Trophoblast cell (in vitro differentiated cells and primary cell): ENCODE measurements around the gene PRDX6. TPM values are rescaled to one million over a fixed set of nuclear protein-coding genes. Genes with fewer than 3 reads are reported as not detected.

Experiments used
- DNase-seq, 2 donors: peaks; one replicate each; pipeline ENCODE4 v3.0.0-alpha.2; 2016
- H2AFZ ChIP-seq: 2 replicates; pipeline ENCODE4 v1.6.1; 2013; ENCODE audit warnings: low read length, moderate library complexity, mild to moderate bottlenecking; ENCODE audit not compliant: insufficient read depth, poor library complexity
- H2AK5ac ChIP-seq: 2 replicates; pipeline ENCODE4 v1.6.1; 2013; ENCODE audit warnings: mild to moderate bottlenecking, low read length
- H2BK120ac ChIP-seq: 2 replicates; pipeline ENCODE4 v1.6.1; 2013; ENCODE audit warnings: low read length, mild to moderate bottlenecking, moderate library complexity; ENCODE audit not compliant: insufficient read depth, poor library complexity
- H2BK12ac ChIP-seq: 2 replicates; pipeline ENCODE4 v1.6.1; 2013; ENCODE audit warnings: mild to moderate bottlenecking, low read length, moderate library complexity
- H2BK5ac ChIP-seq: 2 replicates; pipeline ENCODE4 v1.6.1; 2013; ENCODE audit warnings: low read length, low read depth, moderate library complexity, mild to moderate bottlenecking; ENCODE audit not compliant: poor library complexity
- H3K14ac ChIP-seq: 2 replicates; pipeline ENCODE4 v1.6.1; 2013; ENCODE audit warnings: mild to moderate bottlenecking, low read length
- H3K18ac ChIP-seq: 2 replicates; pipeline ENCODE4 v1.6.1; 2013; ENCODE audit warnings: mild to moderate bottlenecking, low read length
- H3K23ac ChIP-seq: 2 replicates; pipeline ENCODE4 v1.6.1; 2013; ENCODE audit warnings: low read length
- H3K27ac ChIP-seq: 2 replicates; pipeline ENCODE4 v1.5.1; 2013; ENCODE audit warnings: low read depth, mild to moderate bottlenecking, inconsistent platforms, low read length, moderate library complexity
- H3K27me3 ChIP-seq: 2 replicates; pipeline ENCODE4 v1.6.1; 2013; ENCODE audit warnings: inconsistent platforms, mild to moderate bottlenecking, low read length, moderate library complexity; ENCODE audit not compliant: insufficient read depth
- H3K36me3 ChIP-seq, 2 experiments: 1 replicate in 1 of 2; 2 replicates in 1 of 2; pipeline ENCODE4 v1.6.1; 2013; ENCODE audit warnings: low read length in 2 of 2, mild to moderate bottlenecking in 2 of 2, moderate library complexity in 1 of 2; ENCODE audit not compliant: insufficient read depth in 2 of 2, control insufficient read depth in 1 of 2
- H3K4ac ChIP-seq: 2 replicates; pipeline ENCODE4 v1.6.1; 2013; ENCODE audit warnings: low read depth, mild to moderate bottlenecking, low read length, moderate library complexity
- H3K4me1 ChIP-seq, 2 experiments: 1 replicate in 1 of 2; 2 replicates in 1 of 2; pipeline ENCODE4 v1.6.1; 2013; ENCODE audit warnings: low read length in 2 of 2, mild to moderate bottlenecking in 2 of 2, moderate library complexity in 1 of 2; ENCODE audit not compliant: insufficient read depth in 2 of 2, control insufficient read depth in 1 of 2
- H3K4me2 ChIP-seq: 2 replicates; pipeline ENCODE4 v1.6.1; 2013; ENCODE audit warnings: inconsistent platforms, mild to moderate bottlenecking, low read length, moderate library complexity
- H3K4me3 ChIP-seq: 2 replicates; pipeline ENCODE4 v1.5.1; 2013; ENCODE audit warnings: mild to moderate bottlenecking, low read depth, low read length, inconsistent platforms
- H3K79me1 ChIP-seq: one replicate; pipeline ENCODE4 v1.6.1; 2013; ENCODE audit warnings: low read length
- H3K79me2 ChIP-seq: 2 replicates; pipeline ENCODE4 v1.6.1; 2013; ENCODE audit warnings: low read length, mild to moderate bottlenecking; ENCODE audit not compliant: control insufficient read depth, insufficient read depth, poor library complexity
- H3K9ac ChIP-seq: 2 replicates; pipeline ENCODE4 v1.6.1; 2013; ENCODE audit warnings: mild to moderate bottlenecking, low read length
- H3K9me3 ChIP-seq: 2 replicates; pipeline ENCODE4 v1.6.1; 2013; ENCODE audit warnings: low read depth, mild to moderate bottlenecking, control low read depth, inconsistent platforms, low read length; ENCODE audit not compliant: insufficient read depth
- H4K12ac ChIP-seq: 2 replicates; pipeline ENCODE4 v1.6.1; 2013; ENCODE audit warnings: low read depth, mild to moderate bottlenecking, low read length, moderate library complexity
- H4K8ac ChIP-seq: 2 replicates; pipeline ENCODE4 v1.6.1; 2013; ENCODE audit warnings: low read depth, mild to moderate bottlenecking, low read length, moderate library complexity
- H4K91ac ChIP-seq: one replicate; pipeline ENCODE4 v1.6.1; 2013; ENCODE audit warnings: low read depth, mild to moderate bottlenecking, low read length, moderate library complexity
- WGBS: extraction: QIAGEN DNeasy Blood & Tissue Kit; methylation state at CpG from one replicate; pipeline ENCODE4 v1.1.7; 2013; ENCODE audit warnings: missing lambda C conversion rate; ENCODE audit not compliant: insufficient read length, insufficient coverage; ENCODE audit errors: extremely low coverage; 5-methylcytosine and 5-hydroxymethylcytosine counted together
- polyA plus RNA-seq: library from polyadenylated mRNA; stranded (reverse); fragments of 200-250 nt; gene quantifications from 2 replicates; pipeline ENCODE4 v1.2.3, GENCODE V29; 2013

The PRDX6 gene, protein sequence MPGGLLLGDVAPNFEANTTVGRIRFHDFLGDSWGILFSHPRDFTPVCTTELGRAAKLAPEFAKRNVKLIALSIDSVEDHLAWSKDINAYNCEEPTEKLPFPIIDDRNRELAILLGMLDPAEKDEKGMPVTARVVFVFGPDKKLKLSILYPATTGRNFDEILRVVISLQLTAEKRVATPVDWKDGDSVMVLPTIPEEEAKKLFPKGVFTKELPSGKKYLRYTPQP
- 297 and 312 TPM in 2 replicates for polyA plus RNA-seq

DNA sequence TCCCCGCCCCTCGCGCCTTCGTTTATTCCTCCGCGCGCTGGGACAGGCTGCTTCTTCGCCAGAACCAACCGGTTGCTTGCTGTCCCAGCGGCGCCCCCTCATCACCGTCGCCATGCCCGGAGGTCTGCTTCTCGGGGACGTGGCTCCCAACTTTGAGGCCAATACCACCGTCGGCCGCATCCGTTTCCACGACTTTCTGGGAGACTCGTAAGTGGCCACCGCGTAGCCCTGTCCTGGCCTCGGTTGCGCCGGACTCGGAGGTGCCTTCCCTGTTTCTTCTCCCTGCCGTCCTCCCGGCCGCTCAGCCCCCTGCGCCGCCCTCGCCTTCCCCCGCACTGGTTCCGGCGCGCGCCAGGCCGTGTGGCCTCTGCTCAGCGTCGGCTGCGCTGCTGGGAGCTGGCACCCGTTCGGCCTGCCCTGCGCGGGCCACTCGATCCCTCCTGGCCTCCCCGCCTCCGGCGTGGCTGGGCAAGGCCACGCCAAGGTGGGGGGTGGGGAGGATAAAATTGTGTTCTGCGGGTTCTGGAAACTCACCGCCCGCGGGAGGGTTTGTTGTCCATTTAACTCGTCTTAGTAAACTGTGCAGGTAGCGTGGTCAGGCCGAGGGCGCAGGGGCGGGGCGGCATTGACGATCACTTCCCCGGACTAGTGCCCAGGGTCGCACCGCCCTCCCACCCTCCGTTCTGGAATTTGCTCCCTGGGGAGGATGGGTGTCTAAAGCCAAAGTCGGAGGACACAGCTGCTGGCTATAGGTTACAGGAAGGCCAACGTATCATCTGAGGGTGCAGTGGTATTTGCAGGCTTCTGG, at the start of gene PRDX6:
Gene PRDX6 (plus strand): TSS at position 50 of the 808 bp plus-strand sequence. CDS start 63 bp downstream, at position 113.
- peaks cover 3 to 9% of the 10 kb centered on the region in 2 experiments for H3K36me3 ChIP-seq

DNA sequence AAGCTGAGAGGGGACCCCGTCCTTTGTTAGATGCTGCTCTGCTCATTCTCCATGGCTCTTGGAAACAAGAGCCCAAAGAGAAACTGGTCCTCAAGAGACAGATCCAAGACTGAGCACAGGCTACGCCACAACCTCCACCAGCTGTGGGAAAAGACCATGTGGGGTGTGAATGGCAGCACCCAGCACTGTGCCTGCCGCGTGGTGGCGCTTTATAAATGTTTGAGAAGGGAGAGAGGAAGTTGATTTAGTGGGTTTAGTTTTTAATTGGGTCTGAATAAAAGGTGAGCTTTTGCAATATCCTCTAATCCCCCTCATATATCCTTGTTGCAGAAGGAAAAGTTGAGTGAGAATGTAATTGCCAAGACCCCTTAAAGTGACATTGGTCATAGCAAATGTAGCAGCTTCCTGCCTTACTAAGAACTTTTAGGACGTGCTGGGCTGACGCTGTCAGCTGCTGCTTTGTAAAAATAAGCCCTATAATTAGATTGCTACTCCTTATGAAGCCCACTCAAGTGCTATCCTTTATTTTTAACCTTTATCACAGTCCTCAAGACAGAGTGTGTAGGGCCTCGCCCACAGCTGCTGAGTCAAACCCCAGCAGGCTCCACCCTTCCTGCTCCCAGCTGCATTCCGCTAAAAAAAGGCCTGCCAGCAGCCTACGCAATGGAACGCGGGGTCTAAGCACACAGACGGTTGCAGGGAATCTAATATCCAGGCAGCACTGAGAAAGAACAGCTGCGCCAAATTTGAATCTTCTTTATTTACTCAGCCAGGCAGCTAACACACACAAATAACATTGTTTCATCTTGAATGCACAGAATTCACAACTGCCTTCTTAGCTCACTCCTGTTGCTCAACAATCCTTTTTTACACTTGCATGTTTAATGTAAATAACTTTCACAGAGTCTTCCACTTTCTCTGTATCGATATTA, 47.4 kb upstream of the PRDX6 start:
- Histone ChIP-seq H3K27ac (peak overlapping the region; percentile 63), H4K91ac (peak overlapping the region; percentile 35), H4K12ac (peak overlapping the region; percentile 4), H3K4ac (no peak overlapping the region), H3K14ac (peak overlapping the region; percentile 78), H3K18ac (peak overlapping the region; percentile 14), H4K8ac (peak overlapping the region; percentile 58), H2BK5ac (no peak overlapping the region), H2AFZ (peak overlapping the region; percentile 54), H3K79me1 (peaks cover 11% of the 10 kb centered on the region), H3K4me1 (peaks cover 5% of the 10 kb centered on the region in 2 experiments), H2AK5ac (peak overlapping the region; percentile 35), H3K9me3 (no peaks in the 10 kb centered on the region), H3K23ac (no peak overlapping the region), H3K79me2 (no peaks in the 10 kb centered on the region), H3K9ac (no peak overlapping the region), H3K4me2 (peak overlapping the region; percentile 48), H3K36me3 (no peaks in the 10 kb centered on the region), H3K27me3 (no peaks in the 10 kb centered on the region), H2BK12ac (peak overlapping the region; percentile 98), H2BK120ac (peak overlapping the region; percentile 5), H3K4me3 (no peak overlapping the region)
- no CpG with 5 or more reads among the region's 15 CpGs for WGBS
- DNase-seq = peak; percentile 86 to 87

More for the DNA sequence above, at the start of gene PRDX6:
- peak; percentile 66 to 82 for DNase-seq
- Histone ChIP-seq H2BK120ac (peak within 1 kb of the TSS; percentile 77), H3K4ac (peak within 1 kb of the TSS; percentile 75), H3K4me2 (peak within 1 kb of the TSS; percentile 95), H3K4me3 (peak within 1 kb of the TSS; percentile 100), H4K91ac (peak within 1 kb of the TSS; percentile 93), H2AFZ (peak within 1 kb of the TSS; percentile 84), H3K79me1 (peaks cover 22% of the 10 kb centered on the region), H2BK5ac (peak within 1 kb of the TSS; percentile 78), H2BK12ac (peak within 1 kb of the TSS; percentile 10), H3K14ac (peak within 1 kb of the TSS; percentile 88), H4K8ac (peak within 1 kb of the TSS; percentile 84), H3K27ac (peak within 1 kb of the TSS; percentile 93), H3K9me3 (no peaks in the 10 kb centered on the region), H3K9ac (peak within 1 kb of the TSS; percentile 93), H3K4me1 (peaks cover 4 to 15% of the 10 kb centered on the region in 2 experiments), H3K27me3 (no peaks in the 10 kb centered on the region), H3K18ac (peak within 1 kb of the TSS; percentile 95), H4K12ac (peak within 1 kb of the TSS; percentile 78), H3K79me2 (peaks cover 14% of the 10 kb centered on the region), H3K23ac (no peak within 1 kb of the TSS), H2AK5ac (peak within 1 kb of the TSS; percentile 36)
- no CpG with 5 or more reads among the region's 69 CpGs for WGBS

DNA sequence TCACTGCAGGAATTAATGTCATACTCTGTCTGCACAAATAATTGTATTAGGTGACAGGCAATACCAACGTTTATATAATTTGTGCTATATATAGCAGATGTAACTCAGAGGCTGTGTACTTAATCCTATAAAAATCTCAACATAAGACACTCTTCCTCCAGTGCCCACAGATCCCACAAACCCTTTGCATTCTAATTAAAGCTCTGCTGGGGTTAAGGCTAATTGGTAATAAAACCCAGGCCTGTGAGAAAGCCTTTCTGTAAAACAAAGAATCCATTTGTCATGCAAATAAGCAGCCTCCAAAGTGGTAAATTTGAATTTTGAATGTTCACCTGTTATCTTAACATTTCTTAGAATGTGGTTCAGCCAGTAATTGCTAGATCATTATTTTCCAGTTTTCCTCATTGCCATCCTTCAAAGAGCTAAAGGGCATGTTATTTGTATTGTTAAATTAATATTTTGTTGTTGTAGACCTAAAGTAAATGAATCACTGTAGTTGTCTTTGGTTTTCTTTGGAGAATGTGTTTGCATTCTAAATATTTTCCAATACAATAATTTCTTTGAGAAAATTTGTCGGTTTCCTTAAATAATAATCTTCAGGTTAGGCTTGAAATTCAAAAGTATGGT, 46.3 kb upstream of the PRDX6 start:
- H3K27me3 ChIP-seq = no peaks in the 10 kb centered on the region
- H2AFZ ChIP-seq = no peak overlapping the region
- H2BK5ac ChIP-seq = no peak overlapping the region
- no peak overlapping the region for H4K12ac ChIP-seq
- H3K9me3 ChIP-seq = no peaks in the 10 kb centered on the region
- no peak overlapping the region for H3K27ac ChIP-seq
- no peaks in the 10 kb centered on the region for H3K36me3 ChIP-seq
- WGBS = no CpG with 5 or more reads among the region's 2 CpGs
- H3K4ac ChIP-seq = no peak overlapping the region
- no peak overlapping the region for H4K91ac ChIP-seq
- H3K9ac ChIP-seq = no peak overlapping the region
- H3K14ac ChIP-seq = no peak overlapping the region
- no peak overlapping the region for H3K23ac ChIP-seq
- H2AK5ac ChIP-seq = no peak overlapping the region
- no peaks in the 10 kb centered on the region for H3K79me2 ChIP-seq
- H3K4me3 ChIP-seq = no peak overlapping the region
- no peak overlapping the region for H2BK120ac ChIP-seq
- peaks cover 5% of the 10 kb centered on the region in 2 experiments for H3K4me1 ChIP-seq
- no peak overlapping the region for H3K18ac ChIP-seq
- no peak overlapping the region for H4K8ac ChIP-seq
- peaks cover 9% of the 10 kb centered on the region for H3K79me1 ChIP-seq
- no peak overlapping the region for H2BK12ac ChIP-seq
- H3K4me2 ChIP-seq = no peak overlapping the region
- no peak for DNase-seq
